NCI-H1092 (cell line): ENCODE measurements around the gene KCNMB1.
A peak's percentile ranks its signal among the peaks of the same experiment; 100 is the strongest.

ENCODE experiments used
- DNase-seq: peaks from one replicate; lab custom pipeline; 2025; lab: John Stamatoyannopoulos, UW

The KCNMB1 gene, protein sequence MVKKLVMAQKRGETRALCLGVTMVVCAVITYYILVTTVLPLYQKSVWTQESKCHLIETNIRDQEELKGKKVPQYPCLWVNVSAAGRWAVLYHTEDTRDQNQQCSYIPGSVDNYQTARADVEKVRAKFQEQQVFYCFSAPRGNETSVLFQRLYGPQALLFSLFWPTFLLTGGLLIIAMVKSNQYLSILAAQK

GRCh38 chr5:170388818-170389549, at the start of gene KCNMB1:
KCNMB1 (minus strand) TSS chr5:170389367; CDS start chr5:170385447, 3,920 bp downstream.
- no peak for DNase-seq

DNA sequence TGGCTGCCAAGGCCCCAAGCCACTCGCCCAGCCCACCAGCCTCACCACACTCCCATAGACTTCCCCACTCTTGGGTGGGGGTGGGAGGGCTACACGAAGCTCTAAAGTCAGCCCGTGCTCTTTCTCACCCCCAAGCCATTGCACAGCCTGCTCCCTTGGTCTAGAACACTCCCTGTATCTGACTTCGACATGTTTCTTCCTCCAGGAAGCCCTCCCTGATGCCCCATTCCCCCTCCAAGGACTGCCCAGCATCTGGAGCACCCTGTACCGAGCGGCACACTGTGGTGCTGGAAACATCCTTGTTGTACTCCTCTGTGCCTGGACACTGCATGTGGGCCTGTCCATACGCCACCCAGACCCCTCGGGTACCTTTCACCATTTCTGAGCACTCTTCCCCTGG, 49.4 kb upstream of the KCNMB1 start:
- DNase-seq: no peak

GRCh38 chr5:170437621-170438375, 48.6 kb upstream of the KCNMB1 start:
- no peak for DNase-seq

- no peak for DNase-seq
Measured at GRCh38 chr5:170436335-170436734, 47.2 kb upstream of the KCNMB1 start.

DNA sequence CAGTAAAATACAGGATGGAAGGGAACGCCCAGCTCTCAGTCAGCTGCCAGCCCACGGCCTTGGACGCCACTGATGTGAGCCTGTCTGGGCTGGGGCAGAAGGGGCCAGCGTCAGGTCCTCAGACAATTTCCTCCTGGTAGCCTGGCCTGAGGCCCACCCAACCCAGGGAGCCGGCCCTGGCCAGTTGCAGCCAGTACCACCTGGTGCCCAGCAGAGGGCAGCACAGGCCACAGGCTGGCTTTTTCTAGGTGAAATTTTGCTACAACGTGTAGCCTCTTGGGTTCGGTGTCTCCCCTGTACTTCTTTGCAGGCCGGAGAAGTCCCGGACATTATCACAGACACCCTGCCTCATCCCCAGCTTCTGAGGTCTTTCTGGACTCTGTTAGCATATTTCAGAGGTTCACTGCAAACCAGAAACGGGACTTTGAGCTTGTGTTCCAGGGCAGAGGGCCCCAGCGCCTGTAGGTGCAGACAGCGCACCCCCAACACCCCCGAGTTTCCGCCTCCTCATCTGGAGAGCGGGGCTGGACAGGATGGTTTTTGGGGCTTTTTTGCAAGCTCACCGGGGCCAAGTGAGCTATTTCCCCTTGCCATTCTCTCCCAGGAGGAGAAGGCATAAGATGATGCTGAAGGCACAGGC, 45.9 kb upstream of the KCNMB1 start:
- DNase-seq: peak; percentile 10

DNA sequence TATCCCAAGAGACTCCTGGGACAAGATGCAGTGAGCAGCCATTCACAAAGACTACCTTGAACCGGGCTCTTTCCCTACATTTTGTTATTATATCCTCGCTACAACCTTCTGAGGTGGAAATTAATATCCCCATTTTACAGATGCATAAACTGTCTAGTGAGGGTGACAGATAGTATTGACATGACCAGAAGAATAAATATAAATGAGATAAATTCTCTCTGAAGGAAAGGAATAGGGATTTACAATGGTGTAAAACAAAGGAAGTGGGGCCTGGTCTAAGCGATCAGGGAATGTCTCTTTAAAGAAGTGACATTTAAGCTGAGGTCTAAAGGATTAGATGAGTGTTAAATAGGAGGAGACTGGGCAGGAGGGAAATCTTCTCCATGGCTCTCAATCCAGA, 43.5 kb upstream of the KCNMB1 start:
- no peak for DNase-seq

GRCh38 chr5:170431571-170431970, 42.4 kb upstream of the KCNMB1 start:
- no peak for DNase-seq

GRCh38 chr5:170430866-170431437, 41.8 kb upstream of the KCNMB1 start:
- no peak for DNase-seq

- DNase-seq: no peak
Measured at GRCh38 chr5:170430256-170430655, 41.1 kb upstream of the KCNMB1 start.

DNA sequence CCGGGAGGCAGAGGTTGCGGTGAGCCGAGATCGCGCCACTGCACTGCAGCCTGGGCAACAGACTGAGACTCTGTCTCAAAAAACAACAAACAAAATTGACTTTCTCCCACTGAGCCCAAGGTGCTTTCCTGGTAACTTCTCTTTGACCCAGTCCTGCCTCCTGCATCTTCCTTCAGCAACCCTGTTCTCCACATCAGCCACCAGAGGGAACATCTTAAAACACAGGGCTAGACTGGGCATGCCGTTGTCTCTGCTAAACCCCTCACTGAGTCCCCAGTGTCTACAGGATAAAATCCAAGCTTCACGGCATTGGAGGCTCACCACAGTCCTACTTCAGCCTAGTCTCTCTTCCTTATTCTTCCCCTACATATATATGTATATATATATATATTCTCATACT, 39.8 kb upstream of the KCNMB1 start:
- DNase-seq: no peak

- DNase-seq: no peak
Measured at GRCh38 chr5:170427672-170428236, 38.6 kb upstream of the KCNMB1 start.

DNA sequence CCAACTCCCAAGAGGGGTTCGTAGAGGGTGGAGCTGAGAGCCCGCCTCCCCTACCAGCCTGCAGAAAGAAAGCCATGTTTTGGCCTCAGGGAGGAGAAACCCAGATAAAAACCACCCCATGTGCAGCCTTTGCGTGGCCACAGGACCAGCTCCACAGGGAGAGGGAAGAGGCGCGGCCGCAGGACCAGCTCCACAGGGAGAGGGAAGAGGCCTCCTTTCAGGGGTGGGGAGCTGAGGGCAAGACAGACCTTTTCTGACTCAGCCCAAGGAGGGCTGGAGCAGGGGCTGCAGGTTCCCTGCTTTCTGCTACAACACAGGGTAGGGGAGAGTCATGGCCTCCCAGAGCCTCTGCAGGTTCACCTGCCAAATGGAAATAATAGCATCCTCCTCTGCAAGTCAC, 37.6 kb upstream of the KCNMB1 start:
- DNase-seq: no peak

- DNase-seq: no peak
Measured at GRCh38 chr5:170426149-170426767, 37.1 kb upstream of the KCNMB1 start.

GRCh38 chr5:170425731-170426130, 36.6 kb upstream of the KCNMB1 start:
- no peak for DNase-seq

- DNase-seq: no peak
Measured at GRCh38 chr5:170424629-170425028, 35.5 kb upstream of the KCNMB1 start.

GRCh38 chr5:170423692-170424091, 34.5 kb upstream of the KCNMB1 start:
- DNase-seq: no peak

GRCh38 chr5:170421826-170422225, 32.7 kb upstream of the KCNMB1 start:
- DNase-seq: no peak

- peak; percentile 22 for DNase-seq
Measured at GRCh38 chr5:170420806-170421412, 31.7 kb upstream of the KCNMB1 start.

DNA sequence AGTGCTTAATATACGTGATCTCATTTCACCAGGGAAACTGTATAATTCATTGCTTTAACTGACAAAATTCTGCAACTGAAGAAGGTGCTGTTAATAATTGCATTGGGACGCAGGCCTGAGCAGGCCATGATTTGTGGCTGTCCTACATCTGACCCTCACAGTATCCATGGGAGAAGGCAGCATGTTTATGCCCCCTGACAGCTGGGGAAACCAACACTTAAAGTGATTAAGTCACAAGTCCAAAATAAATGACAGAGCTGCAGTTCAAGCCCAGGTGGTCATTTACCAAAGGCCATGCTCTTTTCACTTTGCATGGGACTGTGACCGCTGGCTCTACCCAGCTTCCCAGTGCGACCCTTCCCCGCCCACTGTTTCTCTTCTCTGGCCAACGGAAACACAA, 30.5 kb upstream of the KCNMB1 start:
- no peak for DNase-seq

GRCh38 chr5:170418736-170419135, 29.6 kb upstream of the KCNMB1 start:
- no peak for DNase-seq

GRCh38 chr5:170416526-170416925, 27.4 kb upstream of the KCNMB1 start:
- no peak for DNase-seq
